PFSK-1 (cell line): ENCODE results near the gene ACP5.

ENCODE experiments used
- FOXP2 ChIP-seq: optimal IDR thresholded peaks from 2 replicates; pipeline ENCODE3; 2011; ENCODE audit warnings: borderline replicate concordance, control low read depth, inconsistent platforms; ENCODE audit not compliant: insufficient read depth; ENCODE audit errors: extremely low read length, extremely low read depth
- POLR2AphosphoS5 ChIP-seq: IDR thresholded peaks from 2 replicates; pipeline ENCODE4 v1.6.1; 2012; ENCODE audit warnings: low read depth, mild to moderate bottlenecking, control low read depth, low read length, moderate library complexity
- REST ChIP-seq, 2 experiments: IDR thresholded peaks; 2 replicates each; pipeline versions ENCODE4 v1.6.1 to v1.8.0; 2011 to 2012; ENCODE audit warnings: low read depth in 2 of 2, low read length in 2 of 2, control low read depth in 1 of 2, inconsistent platforms in 1 of 2, mild to moderate bottlenecking in 1 of 2, moderate library complexity in 1 of 2; ENCODE audit not compliant: insufficient read depth in 1 of 2
- SIN3A ChIP-seq: IDR thresholded peaks from 2 replicates; pipeline ENCODE4 v1.6.1; 2012; ENCODE audit warnings: mild to moderate bottlenecking, low read length, moderate library complexity, borderline replicate concordance; ENCODE audit not compliant: insufficient read depth
- TAF1 ChIP-seq: IDR thresholded peaks from 2 replicates; pipeline ENCODE4 v1.6.1; 2012; ENCODE audit warnings: low read length, control low read depth, borderline replicate concordance; ENCODE audit not compliant: insufficient read depth

GRCh38 chr19:11530432-11530831 lies 47.0 kb downstream of the ACP5 start:
- TF ChIP-seq SIN3A (no peak), POLR2AphosphoS5 (no peak), REST (IDR thresholded peaks at IDR 0.05; ENCODE audit: insufficient read depth in 1 of 2, low read depth in 2 of 2, low read length in 2 of 2) (no peak), TAF1 (no peak), FOXP2 (no peak)
